Effector memory CD8-positive, alpha-beta T cell (primary cell): Measurements from ENCODE around the gene DOLK.

Experiments used
- ATAC-seq: fragments of 150-1000 bp; cut with Tn5 transposase; replicated peaks from 2 replicates; pipeline ENCODE4 v1.10.0; 2021; ENCODE audit warnings: mild to moderate bottlenecking, moderate library complexity
- DNase-seq, 3 experiments: peaks; one replicate each; pipeline ENCODE4 v3.0.0; 2021
- H3K27ac Mint-ChIP-seq, 2 donors: one replicate each; pipeline ENCODE4 v1.8.0; 2022; ENCODE audit warnings: mild to moderate bottlenecking in 2 of 2, mixed read lengths in 2 of 2, moderate library complexity in 2 of 2
- H3K27me3 Mint-ChIP-seq, 2 donors: one replicate each; pipeline ENCODE4 v1.8.0; 2022; ENCODE audit warnings: mixed read lengths in 2 of 2
- H3K36me3 Mint-ChIP-seq: one replicate; pipeline ENCODE4 v1.8.0; 2022; ENCODE audit warnings: mild to moderate bottlenecking, moderate library complexity, mixed read lengths; ENCODE audit not compliant: insufficient read depth
- H3K4me1 Mint-ChIP-seq, 2 donors: one replicate each; pipeline ENCODE4 v1.8.0; 2022; ENCODE audit warnings: low read depth in 2 of 2, mixed read lengths in 2 of 2
- H3K4me3 Mint-ChIP-seq, 2 donors: one replicate each; pipeline ENCODE4 v1.8.0; 2022; ENCODE audit warnings: mild to moderate bottlenecking in 2 of 2, mixed read lengths in 2 of 2, moderate library complexity in 2 of 2
- H3K9me3 Mint-ChIP-seq, 2 donors: one replicate each; pipeline ENCODE4 v1.8.0; 2022; ENCODE audit warnings: mixed read lengths in 2 of 2

Gene DOLK

GRCh38 chr9:128910906-128911305, 36.5 kb downstream of the DOLK start:
- no peak overlapping the region for H3K4me3 Mint-ChIP-seq
- DNase-seq (no peak), ATAC-seq (no peak)
- no peaks in the 10 kb centered on the region for H3K27me3 Mint-ChIP-seq
- peaks cover 46% of the 10 kb centered on the region for H3K36me3 Mint-ChIP-seq
- H3K27ac Mint-ChIP-seq, result peak overlapping the region; percentile 85 to 87
- peaks cover 32 to 36% of the 10 kb centered on the region in 2 donors for H3K4me1 Mint-ChIP-seq
- no peaks in the 10 kb centered on the region for H3K9me3 Mint-ChIP-seq

GRCh38 chr9:128909859-128910258, 37.5 kb downstream of the DOLK start:
- Mint-ChIP-seq H3K36me3 (peaks cover 39% of the 10 kb centered on the region), H3K27ac (peak overlapping the region; percentile 79 to 86), H3K4me1 (peaks cover 32 to 40% of the 10 kb centered on the region in 2 donors), H3K27me3 (no peaks in the 10 kb centered on the region), H3K4me3 (no peak overlapping the region), H3K9me3 (no peaks in the 10 kb centered on the region)
- no peak for DNase-seq
- peak; percentile 43 for ATAC-seq

- H3K27ac Mint-ChIP-seq, result peak overlapping the region in 1 of 2 donors; percentile 79
- peaks cover 31% of the 10 kb centered on the region for H3K36me3 Mint-ChIP-seq
- peaks cover 35 to 39% of the 10 kb centered on the region in 2 donors for H3K4me1 Mint-ChIP-seq
Measured at GRCh38 chr9:128908372-128908771, 39.0 kb downstream of the DOLK start.

GRCh38 chr9:128906741-128907140, 40.7 kb downstream of the DOLK start:
- Mint-ChIP-seq H3K27ac (peak overlapping the region; percentile 58 to 69), H3K4me3 (no peak overlapping the region), H3K9me3 (no peaks in the 10 kb centered on the region), H3K4me1 (peaks cover 37% of the 10 kb centered on the region in 2 donors), H3K36me3 (peaks cover 41% of the 10 kb centered on the region), H3K27me3 (no peaks in the 10 kb centered on the region)
- ATAC-seq (no peak), DNase-seq (no peak)

More at GRCh38 chr9:128908372-128908771, 39.0 kb downstream of the DOLK start:
- DNase-seq (no peak), ATAC-seq (no peak)
- Mint-ChIP-seq H3K9me3 (no peaks in the 10 kb centered on the region), H3K27me3 (no peaks in the 10 kb centered on the region), H3K4me3 (no peak overlapping the region)

- no peak for DNase-seq
- Mint-ChIP-seq H3K27ac (peak overlapping the region; percentile 4 to 69), H3K27me3 (no peaks in the 10 kb centered on the region), H3K36me3 (peaks cover 38% of the 10 kb centered on the region), H3K4me1 (peaks cover 34% of the 10 kb centered on the region in 2 donors), H3K9me3 (no peaks in the 10 kb centered on the region), H3K4me3 (no peak overlapping the region)
- ATAC-seq, result no peak
Measured at GRCh38 chr9:128905964-128906363, 41.4 kb downstream of the DOLK start.

- peaks cover 40 to 47% of the 10 kb centered on the region in 2 donors for H3K4me1 Mint-ChIP-seq
- H3K36me3 Mint-ChIP-seq, result peaks cover 27% of the 10 kb centered on the region
- peak overlapping the region; percentile 95 to 97 for H3K27ac Mint-ChIP-seq
- H3K4me3 Mint-ChIP-seq, result no peak overlapping the region
- ATAC-seq (no peak), DNase-seq (no peak)
- H3K9me3 Mint-ChIP-seq, result no peaks in the 10 kb centered on the region
- no peaks in the 10 kb centered on the region for H3K27me3 Mint-ChIP-seq
Measured at GRCh38 chr9:128903871-128904620, 43.4 kb downstream of the DOLK start.

GRCh38 chr9:128903079-128903461, 44.3 kb downstream of the DOLK start:
- peak overlapping the region; percentile 95 to 97 for H3K27ac Mint-ChIP-seq

GRCh38 chr9:128902351-128903078, 44.9 kb downstream of the DOLK start:
- Mint-ChIP-seq H3K4me1 (peaks cover 47 to 53% of the 10 kb centered on the region in 2 donors), H3K27me3 (no peaks in the 10 kb centered on the region), H3K36me3 (peaks cover 20% of the 10 kb centered on the region), H3K4me3 (peak overlapping the region; percentile 81 to 83), H3K27ac (peak overlapping the region; percentile 95 to 97), H3K9me3 (no peaks in the 10 kb centered on the region)
- DNase-seq (peak; percentile 81 to 84 (median 81)), ATAC-seq (peak; percentile 96)

More at GRCh38 chr9:128903079-128903461, 44.3 kb downstream of the DOLK start:
- Mint-ChIP-seq H3K36me3 (peaks cover 20% of the 10 kb centered on the region), H3K4me1 (peaks cover 45 to 53% of the 10 kb centered on the region in 2 donors), H3K27me3 (no peaks in the 10 kb centered on the region), H3K9me3 (no peaks in the 10 kb centered on the region), H3K4me3 (peak overlapping the region; percentile 81 to 83)
- ATAC-seq, result no peak
- no peak for DNase-seq

- no peak for DNase-seq
- Mint-ChIP-seq H3K27me3 (no peaks in the 10 kb centered on the region), H3K36me3 (peaks cover 26% of the 10 kb centered on the region), H3K27ac (peak overlapping the region; percentile 95 to 97), H3K4me1 (peaks cover 48 to 54% of the 10 kb centered on the region in 2 donors), H3K9me3 (no peaks in the 10 kb centered on the region), H3K4me3 (peak overlapping the region; percentile 81 to 83)
- peak; percentile 6 for ATAC-seq
Measured at GRCh38 chr9:128901822-128902221, 45.6 kb downstream of the DOLK start.

- peak overlapping the region; percentile 81 to 83 for H3K4me3 Mint-ChIP-seq
- peaks cover 45 to 55% of the 10 kb centered on the region in 2 donors for H3K4me1 Mint-ChIP-seq
- peak overlapping the region; percentile 95 to 97 for H3K27ac Mint-ChIP-seq
- ATAC-seq (no peak), DNase-seq (no peak)
- no peaks in the 10 kb centered on the region for H3K27me3 Mint-ChIP-seq
- H3K9me3 Mint-ChIP-seq, result no peaks in the 10 kb centered on the region
- H3K36me3 Mint-ChIP-seq, result peaks cover 30% of the 10 kb centered on the region
Measured at GRCh38 chr9:128901379-128901778, 46.0 kb downstream of the DOLK start.

- DNase-seq, result no peak
- Mint-ChIP-seq H3K27me3 (no peaks in the 10 kb centered on the region), H3K4me3 (peak overlapping the region; percentile 69 to 74), H3K27ac (peak overlapping the region; percentile 93 to 97), H3K9me3 (no peaks in the 10 kb centered on the region), H3K4me1 (peaks cover 57 to 66% of the 10 kb centered on the region in 2 donors), H3K36me3 (peaks cover 32% of the 10 kb centered on the region)
- no peak for ATAC-seq
Measured at GRCh38 chr9:128899566-128900322, 47.7 kb downstream of the DOLK start.

GRCh38 chr9:128898845-128899565, 48.4 kb downstream of the DOLK start:
- no peak for DNase-seq
- Mint-ChIP-seq H3K4me3 (peak overlapping the region; percentile 69 to 74), H3K9me3 (no peaks in the 10 kb centered on the region), H3K27ac (peak overlapping the region; percentile 93 to 97), H3K27me3 (no peaks in the 10 kb centered on the region), H3K36me3 (peaks cover 36% of the 10 kb centered on the region), H3K4me1 (peaks cover 55 to 66% of the 10 kb centered on the region in 2 donors)
- no peak for ATAC-seq
